ENCODE measurements around the gene CTNNBL1. TPM values are rescaled to one million over a fixed set of nuclear protein-coding genes. Genes with fewer than 3 reads are reported as not detected.

Gene CTNNBL1
- total RNA-seq, 1 experiment from 2014 or later, result 203 TPM

- Mint-ChIP-seq H3K27ac (ENCODE audit: unreplicated experiment) (no peak overlapping the region), H3K4me3 (ENCODE audit: unreplicated experiment) (no peak overlapping the region), H3K36me3 (ENCODE audit: insufficient read depth, unreplicated experiment) (peaks cover 15% of the 10 kb centered on the region), H3K27me3 (ENCODE audit: insufficient read depth, unreplicated experiment) (no peaks in the 10 kb centered on the region), H3K4me1 (ENCODE audit: low read depth, unreplicated experiment) (no peaks in the 10 kb centered on the region), H3K9me3 (ENCODE audit: unreplicated experiment) (no peaks in the 10 kb centered on the region)
- ChIA-PET CTCF (no interaction called here), POLR2A (no interaction called here)
- no TSS peak for BruUV-seq (replicated peaks)
- no peak for TF ChIP-seq CTCF (IDR thresholded peaks at IDR 0.05; ENCODE audit: insufficient read depth in 1 of 2, low read depth in 1 of 2, low read length in 1 of 2, severe bottlenecking in 1 of 2, unreplicated experiment in 1 of 2)
- Histone ChIP-seq H3K9me3 (no peaks in the 10 kb centered on the region), H3K4me3 (ENCODE audit: low read depth, low read length) (no peak overlapping the region), H3K27me3 (replicated peaks; ENCODE audit: control insufficient read depth, insufficient read depth, low read length) (no peaks in the 10 kb centered on the region), H3K4me1 (no peaks in the 10 kb centered on the region), H3K36me3 (ENCODE audit: control insufficient read depth, insufficient read depth, low read length) (peaks cover 7% of the 10 kb centered on the region; the same call in 1 of the 2 replicates)
- intact Hi-C loops (cut with micrococcal nuclease; ENCODE audit: unreplicated experiment), result no loop called here
- no peak for DNase-seq
Measured at GRCh38 chr20:37871751-37872150, 177.9 kb downstream of the CTNNBL1 start.

GRCh38 chr20:37872161-37872560 is 178.3 kb downstream of the CTNNBL1 start:
- no peaks in the 10 kb centered on the region for H3K9me3 Mint-ChIP-seq (ENCODE audit: unreplicated experiment)
- peaks cover 15% of the 10 kb centered on the region for H3K36me3 Mint-ChIP-seq (ENCODE audit: insufficient read depth, unreplicated experiment)
- ChIA-PET CTCF (no interaction called here), POLR2A (no interaction called here)
- H3K4me1 Mint-ChIP-seq (ENCODE audit: low read depth, unreplicated experiment), result no peaks in the 10 kb centered on the region
- no peaks in the 10 kb centered on the region for H3K27me3 Mint-ChIP-seq (ENCODE audit: insufficient read depth, unreplicated experiment)
- TF ChIP-seq CTCF (IDR thresholded peaks at IDR 0.05; ENCODE audit: insufficient read depth in 1 of 2, low read depth in 1 of 2, low read length in 1 of 2, severe bottlenecking in 1 of 2, unreplicated experiment in 1 of 2), result no peak
- H3K27me3 ChIP-seq (replicated peaks; ENCODE audit: control insufficient read depth, insufficient read depth, low read length), result no peaks in the 10 kb centered on the region
- no peak for DNase-seq
- no peak overlapping the region for H3K4me3 ChIP-seq (ENCODE audit: low read depth, low read length)
- H3K36me3 ChIP-seq (ENCODE audit: control insufficient read depth, insufficient read depth, low read length), result peaks cover 7% of the 10 kb centered on the region; the same call in 1 of the 2 replicates
- intact Hi-C loops (cut with micrococcal nuclease; ENCODE audit: unreplicated experiment), result no loop called here
- no peak overlapping the region for H3K27ac Mint-ChIP-seq (ENCODE audit: unreplicated experiment)
- H3K4me1 ChIP-seq, result no peaks in the 10 kb centered on the region
- H3K9me3 ChIP-seq, result no peaks in the 10 kb centered on the region
- no TSS peak for BruUV-seq (replicated peaks)
- H3K4me3 Mint-ChIP-seq (ENCODE audit: unreplicated experiment), result no peak overlapping the region

- no peaks in the 10 kb centered on the region for H3K4me1 Mint-ChIP-seq (ENCODE audit: low read depth, unreplicated experiment)
- Histone ChIP-seq H3K36me3 (ENCODE audit: control insufficient read depth, insufficient read depth, low read length) (peaks cover 7% of the 10 kb centered on the region; the same call in 1 of the 2 replicates), H3K4me1 (no peaks in the 10 kb centered on the region), H3K27me3 (replicated peaks; ENCODE audit: control insufficient read depth, insufficient read depth, low read length) (no peaks in the 10 kb centered on the region), H3K9me3 (no peaks in the 10 kb centered on the region), H3K4me3 (ENCODE audit: low read depth, low read length) (no peak overlapping the region)
- H3K27ac Mint-ChIP-seq (ENCODE audit: unreplicated experiment), result no peak overlapping the region
- CTCF ChIA-PET, result no interaction called here
- no peaks in the 10 kb centered on the region for H3K9me3 Mint-ChIP-seq (ENCODE audit: unreplicated experiment)
- intact Hi-C loops (cut with micrococcal nuclease; ENCODE audit: unreplicated experiment), result no loop called here
- POLR2A ChIA-PET, result no interaction called here
- DNase-seq, result no peak
- no peaks in the 10 kb centered on the region for H3K27me3 Mint-ChIP-seq (ENCODE audit: insufficient read depth, unreplicated experiment)
- peaks cover 15% of the 10 kb centered on the region for H3K36me3 Mint-ChIP-seq (ENCODE audit: insufficient read depth, unreplicated experiment)
- H3K4me3 Mint-ChIP-seq (ENCODE audit: unreplicated experiment), result no peak overlapping the region
- TF ChIP-seq CTCF (IDR thresholded peaks at IDR 0.05; ENCODE audit: insufficient read depth in 1 of 2, low read depth in 1 of 2, low read length in 1 of 2, severe bottlenecking in 1 of 2, unreplicated experiment in 1 of 2), result no peak
- BruUV-seq (replicated peaks), result no TSS peak
Measured at GRCh38 chr20:37873884-37874283, 180.1 kb downstream of the CTNNBL1 start.
